ENCODE measurements around the gene SLCO1A2.

Gene SLCO1A2

GRCh38 chr12:21223930-21224329, 110.8 kb downstream of the SLCO1A2 start:
- H3K18ac ChIP-seq (ENCODE audit: low read length) = no peak overlapping the region
- H3K36me3 ChIP-seq (replicated peaks in 1 of 2; ENCODE audit: control insufficient read depth in 2 of 2, insufficient read depth in 2 of 2, low read length in 2 of 2) = no peaks in the 10 kb centered on the region
- H3K14ac ChIP-seq (ENCODE audit: low read length) = no peak overlapping the region
- H3K4me1 ChIP-seq (ENCODE audit: control insufficient read depth in 2 of 2, insufficient read depth in 1 of 2, low read depth in 1 of 2, low read length in 2 of 2) = no peaks in the 10 kb centered on the region
- H2AFZ ChIP-seq (ENCODE audit: low read length) = no peak overlapping the region
- no peak overlapping the region for H2BK5ac ChIP-seq (ENCODE audit: low read length)
- H3K27ac ChIP-seq (replicated peaks; ENCODE audit: low read length) = no peak overlapping the region
- H2BK15ac ChIP-seq (ENCODE audit: low read length) = no peak overlapping the region
- H2AK5ac ChIP-seq (ENCODE audit: low read depth, low read length) = no peak overlapping the region
- H3K9ac ChIP-seq (ENCODE audit: low read depth, low read length, poor library complexity) = no peak overlapping the region
- no peak overlapping the region for H3K4me3 ChIP-seq (ENCODE audit: low read length in 2 of 2)
- no peaks in the 10 kb centered on the region for H3K27me3 ChIP-seq (ENCODE audit: control insufficient read depth in 3 of 3, insufficient read depth in 3 of 3, low read depth in 1 of 3, low read length in 3 of 3)
- H4K91ac ChIP-seq (ENCODE audit: low read depth, low read length, poor library complexity) = no peak overlapping the region
- H2BK120ac ChIP-seq (ENCODE audit: low read depth, low read length) = no peak overlapping the region
- no peaks in the 10 kb centered on the region for H3K79me1 ChIP-seq (ENCODE audit: low read depth, low read length)
- no peak overlapping the region for H4K8ac ChIP-seq (ENCODE audit: low read depth, low read length)
- no peak overlapping the region for H2BK12ac ChIP-seq (ENCODE audit: low read length)
- H3K9me3 ChIP-seq (replicated peaks in 1 of 2; ENCODE audit: control insufficient read depth in 2 of 2, insufficient read depth in 1 of 2, low read depth in 1 of 2, low read length in 2 of 2) = no peaks in the 10 kb centered on the region
- H3K4ac ChIP-seq (ENCODE audit: low read length) = no peak overlapping the region
- no peak overlapping the region for H3K23ac ChIP-seq (ENCODE audit: low read depth, low read length, poor library complexity)
- H3K4me2 ChIP-seq (ENCODE audit: insufficient read depth, low read length, poor library complexity, severe bottlenecking) = no peak overlapping the region
- peak; percentile 12 for DNase-seq (ENCODE audit: low spot score)

- Histone ChIP-seq H2BK12ac (ENCODE audit: low read length) (no peak overlapping the region), H2BK5ac (ENCODE audit: low read length) (no peak overlapping the region), H2BK15ac (ENCODE audit: low read length) (no peak overlapping the region), H3K23ac (ENCODE audit: low read depth, low read length, poor library complexity) (no peak overlapping the region), H3K9me3 (replicated peaks in 1 of 2; ENCODE audit: control insufficient read depth in 2 of 2, insufficient read depth in 1 of 2, low read depth in 1 of 2, low read length in 2 of 2) (no peaks in the 10 kb centered on the region), H2AK5ac (ENCODE audit: low read depth, low read length) (no peak overlapping the region), H3K36me3 (replicated peaks in 1 of 2; ENCODE audit: control insufficient read depth in 2 of 2, insufficient read depth in 2 of 2, low read length in 2 of 2) (no peaks in the 10 kb centered on the region), H2BK120ac (ENCODE audit: low read depth, low read length) (no peak overlapping the region), H3K9ac (ENCODE audit: low read depth, low read length, poor library complexity) (no peak overlapping the region), H3K18ac (ENCODE audit: low read length) (no peak overlapping the region), H3K4me2 (ENCODE audit: insufficient read depth, low read length, poor library complexity, severe bottlenecking) (no peak overlapping the region), H2AFZ (ENCODE audit: low read length) (no peak overlapping the region), H4K8ac (ENCODE audit: low read depth, low read length) (no peak overlapping the region), H3K27ac (replicated peaks; ENCODE audit: low read length) (no peak overlapping the region), H3K27me3 (ENCODE audit: control insufficient read depth in 3 of 3, insufficient read depth in 3 of 3, low read depth in 1 of 3, low read length in 3 of 3) (no peaks in the 10 kb centered on the region), H3K4me1 (ENCODE audit: control insufficient read depth in 2 of 2, insufficient read depth in 1 of 2, low read depth in 1 of 2, low read length in 2 of 2) (no peaks in the 10 kb centered on the region), H3K4ac (ENCODE audit: low read length) (no peak overlapping the region), H3K79me1 (ENCODE audit: low read depth, low read length) (no peaks in the 10 kb centered on the region), H4K91ac (ENCODE audit: low read depth, low read length, poor library complexity) (no peak overlapping the region), H3K14ac (ENCODE audit: low read length) (no peak overlapping the region), H3K4me3 (ENCODE audit: low read length in 2 of 2) (no peak overlapping the region)
- no peak for DNase-seq (ENCODE audit: low spot score)
Measured at GRCh38 chr12:21221778-21222177, 112.9 kb downstream of the SLCO1A2 start.

- Histone ChIP-seq H3K27me3 (ENCODE audit: control insufficient read depth in 3 of 3, insufficient read depth in 3 of 3, low read depth in 1 of 3, low read length in 3 of 3) (no peaks in the 10 kb centered on the region), H3K9me3 (replicated peaks in 1 of 2; ENCODE audit: control insufficient read depth in 2 of 2, insufficient read depth in 1 of 2, low read depth in 1 of 2, low read length in 2 of 2) (no peaks in the 10 kb centered on the region), H3K14ac (ENCODE audit: low read length) (no peak overlapping the region), H4K91ac (ENCODE audit: low read depth, low read length, poor library complexity) (no peak overlapping the region), H2AFZ (ENCODE audit: low read length) (no peak overlapping the region), H4K8ac (ENCODE audit: low read depth, low read length) (no peak overlapping the region), H2BK12ac (ENCODE audit: low read length) (no peak overlapping the region), H3K9ac (ENCODE audit: low read depth, low read length, poor library complexity) (no peak overlapping the region), H3K79me1 (ENCODE audit: low read depth, low read length) (no peaks in the 10 kb centered on the region), H3K4me3 (ENCODE audit: low read length in 2 of 2) (no peak overlapping the region), H3K4me1 (ENCODE audit: control insufficient read depth in 2 of 2, insufficient read depth in 1 of 2, low read depth in 1 of 2, low read length in 2 of 2) (no peaks in the 10 kb centered on the region), H3K4ac (ENCODE audit: low read length) (no peak overlapping the region), H3K36me3 (replicated peaks in 1 of 2; ENCODE audit: control insufficient read depth in 2 of 2, insufficient read depth in 2 of 2, low read length in 2 of 2) (no peaks in the 10 kb centered on the region), H3K18ac (ENCODE audit: low read length) (no peak overlapping the region), H2AK5ac (ENCODE audit: low read depth, low read length) (no peak overlapping the region), H2BK15ac (ENCODE audit: low read length) (no peak overlapping the region), H3K23ac (ENCODE audit: low read depth, low read length, poor library complexity) (no peak overlapping the region), H3K4me2 (ENCODE audit: insufficient read depth, low read length, poor library complexity, severe bottlenecking) (no peak overlapping the region), H3K27ac (replicated peaks; ENCODE audit: low read length) (no peak overlapping the region), H2BK5ac (ENCODE audit: low read length) (no peak overlapping the region), H2BK120ac (ENCODE audit: low read depth, low read length) (no peak overlapping the region)
- DNase-seq (ENCODE audit: low spot score) = no peak
Measured at GRCh38 chr12:21221072-21221471, 113.6 kb downstream of the SLCO1A2 start.

- Histone ChIP-seq H3K23ac (ENCODE audit: low read depth, low read length, poor library complexity) (no peak overlapping the region), H2AFZ (ENCODE audit: low read length) (no peak overlapping the region), H3K4me3 (ENCODE audit: low read length in 2 of 2) (no peak overlapping the region), H4K91ac (ENCODE audit: low read depth, low read length, poor library complexity) (no peak overlapping the region), H4K8ac (ENCODE audit: low read depth, low read length) (no peak overlapping the region), H2AK5ac (ENCODE audit: low read depth, low read length) (no peak overlapping the region), H3K27ac (replicated peaks; ENCODE audit: low read length) (no peak overlapping the region), H3K4me2 (ENCODE audit: insufficient read depth, low read length, poor library complexity, severe bottlenecking) (no peak overlapping the region), H3K79me1 (ENCODE audit: low read depth, low read length) (no peaks in the 10 kb centered on the region), H3K36me3 (replicated peaks in 1 of 2; ENCODE audit: control insufficient read depth in 2 of 2, insufficient read depth in 2 of 2, low read length in 2 of 2) (no peaks in the 10 kb centered on the region), H3K4ac (ENCODE audit: low read length) (no peak overlapping the region), H2BK120ac (ENCODE audit: low read depth, low read length) (no peak overlapping the region), H3K9ac (ENCODE audit: low read depth, low read length, poor library complexity) (no peak overlapping the region), H2BK15ac (ENCODE audit: low read length) (no peak overlapping the region), H3K18ac (ENCODE audit: low read length) (no peak overlapping the region), H3K4me1 (ENCODE audit: control insufficient read depth in 2 of 2, insufficient read depth in 1 of 2, low read depth in 1 of 2, low read length in 2 of 2) (no peaks in the 10 kb centered on the region), H3K9me3 (replicated peaks in 1 of 2; ENCODE audit: control insufficient read depth in 2 of 2, insufficient read depth in 1 of 2, low read depth in 1 of 2, low read length in 2 of 2) (no peaks in the 10 kb centered on the region), H2BK12ac (ENCODE audit: low read length) (no peak overlapping the region), H2BK5ac (ENCODE audit: low read length) (no peak overlapping the region), H3K14ac (ENCODE audit: low read length) (no peak overlapping the region), H3K27me3 (ENCODE audit: control insufficient read depth in 3 of 3, insufficient read depth in 3 of 3, low read depth in 1 of 3, low read length in 3 of 3) (no peaks in the 10 kb centered on the region)
- WGBS, 2 donors (ENCODE audit: extremely low coverage in 2 of 2, insufficient read length in 2 of 2, insufficient replicate concordance in 1 of 2) = no CpG with 5 or more reads among the region's 3 CpGs
- DNase-seq (ENCODE audit: low spot score) = no peak
Measured at GRCh38 chr12:21220266-21220665, 114.5 kb downstream of the SLCO1A2 start.
